ENCODE data around the gene TEX36.
"Not testable (repeated sequence)": the region's sequence is repeated elsewhere in the genome, so short reads cannot be mapped to it uniquely, and the experiment has no call there.

The TEX36 gene

DNA sequence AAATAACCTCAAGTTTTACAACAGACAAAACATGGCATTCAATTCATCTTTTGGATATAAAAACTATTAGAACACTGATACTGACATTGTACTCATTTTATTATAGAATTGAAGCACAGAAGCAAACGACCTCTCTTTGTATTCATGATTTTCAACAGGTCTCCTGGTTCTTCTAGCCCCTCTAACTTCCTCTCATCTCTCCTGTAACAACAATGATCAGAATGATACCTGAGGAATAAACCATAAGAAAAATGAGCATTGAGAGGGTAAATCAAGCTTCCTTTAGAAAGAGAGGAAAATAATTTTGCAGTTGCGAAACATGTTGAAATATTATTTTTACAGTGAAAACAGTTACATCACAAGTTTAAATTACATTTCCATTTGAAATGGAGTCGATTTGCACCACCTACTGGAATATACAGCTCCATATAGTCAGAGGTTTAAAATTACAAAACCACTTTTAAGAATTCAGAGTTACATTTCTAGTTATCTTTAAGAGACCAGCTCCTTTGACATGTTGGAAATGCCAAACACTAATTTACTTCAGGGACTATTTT lies 17.5 kb upstream of the TEX36 start:
- Histone ChIP-seq H2BK120ac (ENCODE audit: insufficient read depth, low read length, poor library complexity) (no peak overlapping the region), H3K9ac (ENCODE audit: low read length) (no peak overlapping the region), H3K4me2 (ENCODE audit: low read length) (no peak overlapping the region), H4K12ac (ENCODE audit: low read depth, low read length) (no peak overlapping the region), H3K79me2 (ENCODE audit: control insufficient read depth, insufficient read depth, low read length, poor library complexity) (no peaks in the 10 kb centered on the region), H4K8ac (ENCODE audit: low read depth, low read length) (no peak overlapping the region), H3K4me3 (ENCODE audit: low read depth, low read length) (no peak overlapping the region), H3K36me3 (ENCODE audit: control insufficient read depth in 1 of 2, insufficient read depth in 2 of 2, low read length in 2 of 2) (no peaks in the 10 kb centered on the region), H2AK5ac (ENCODE audit: low read length) (no peak overlapping the region), H2BK5ac (ENCODE audit: low read depth, low read length, poor library complexity) (no peak overlapping the region), H3K4ac (ENCODE audit: low read depth, low read length) (no peak overlapping the region), H3K14ac (ENCODE audit: low read length) (no peak overlapping the region), H3K23ac (ENCODE audit: low read length) (no peak overlapping the region), H3K27me3 (ENCODE audit: insufficient read depth, low read length) (no peaks in the 10 kb centered on the region), H4K91ac (ENCODE audit: low read depth, low read length) (no peak overlapping the region), H3K27ac (ENCODE audit: low read depth, low read length) (no peak overlapping the region), H2BK12ac (ENCODE audit: low read length) (no peak overlapping the region), H3K4me1 (ENCODE audit: control insufficient read depth in 1 of 2, insufficient read depth in 2 of 2, low read length in 2 of 2) (no peaks in the 10 kb centered on the region), H3K9me3 (ENCODE audit: insufficient read depth, low read depth, low read length) (no peaks in the 10 kb centered on the region), H3K18ac (ENCODE audit: low read length) (no peak overlapping the region), H3K79me1 (ENCODE audit: low read length) (no peaks in the 10 kb centered on the region), H2AFZ (ENCODE audit: insufficient read depth, low read length, poor library complexity) (no peak overlapping the region)
- WGBS (ENCODE audit: extremely low coverage, insufficient coverage, insufficient read length), result no CpG with 5 or more reads among the region's 3 CpGs
- no peak for DNase-seq

- no peak overlapping the region for H2BK5ac ChIP-seq (ENCODE audit: low read depth, low read length, poor library complexity)
- H2BK120ac ChIP-seq (ENCODE audit: insufficient read depth, low read length, poor library complexity), result no peak overlapping the region
- no peak overlapping the region for H2AK5ac ChIP-seq (ENCODE audit: low read length)
- no peak for DNase-seq
- no peak overlapping the region for H3K27ac ChIP-seq (ENCODE audit: low read depth, low read length)
- no peak overlapping the region for H3K23ac ChIP-seq (ENCODE audit: low read length)
- H4K91ac ChIP-seq (ENCODE audit: low read depth, low read length), result no peak overlapping the region
- no peak overlapping the region for H3K4me2 ChIP-seq (ENCODE audit: low read length)
- H3K27me3 ChIP-seq (ENCODE audit: insufficient read depth, low read length), result no peaks in the 10 kb centered on the region
- no peaks in the 10 kb centered on the region for H3K36me3 ChIP-seq (ENCODE audit: control insufficient read depth in 1 of 2, insufficient read depth in 2 of 2, low read length in 2 of 2)
- no peaks in the 10 kb centered on the region for H3K79me2 ChIP-seq (ENCODE audit: control insufficient read depth, insufficient read depth, low read length, poor library complexity)
- no peak overlapping the region for H3K14ac ChIP-seq (ENCODE audit: low read length)
- peaks cover 0 to 1% of the 10 kb centered on the region in 2 experiments for H3K4me1 ChIP-seq (ENCODE audit: control insufficient read depth in 1 of 2, insufficient read depth in 2 of 2, low read length in 2 of 2)
- no peak overlapping the region for H4K12ac ChIP-seq (ENCODE audit: low read depth, low read length)
- H3K4me3 ChIP-seq (ENCODE audit: low read depth, low read length), result no peak overlapping the region
- H4K8ac ChIP-seq (ENCODE audit: low read depth, low read length), result no peak overlapping the region
- no peaks in the 10 kb centered on the region for H3K79me1 ChIP-seq (ENCODE audit: low read length)
- WGBS (ENCODE audit: extremely low coverage, insufficient coverage, insufficient read length), result no CpG with 5 or more reads among the region's 6 CpGs
- H2BK12ac ChIP-seq (ENCODE audit: low read length), result no peak overlapping the region
- no peaks in the 10 kb centered on the region for H3K9me3 ChIP-seq (ENCODE audit: insufficient read depth, low read depth, low read length)
- no peak overlapping the region for H2AFZ ChIP-seq (ENCODE audit: insufficient read depth, low read length, poor library complexity)
- H3K9ac ChIP-seq (ENCODE audit: low read length), result no peak overlapping the region
- H3K18ac ChIP-seq (ENCODE audit: low read length), result no peak overlapping the region
- H3K4ac ChIP-seq (ENCODE audit: low read depth, low read length), result no peak overlapping the region
Measured at GRCh38 chr10:125699562-125700143, 16.7 kb upstream of the TEX36 start.

DNA sequence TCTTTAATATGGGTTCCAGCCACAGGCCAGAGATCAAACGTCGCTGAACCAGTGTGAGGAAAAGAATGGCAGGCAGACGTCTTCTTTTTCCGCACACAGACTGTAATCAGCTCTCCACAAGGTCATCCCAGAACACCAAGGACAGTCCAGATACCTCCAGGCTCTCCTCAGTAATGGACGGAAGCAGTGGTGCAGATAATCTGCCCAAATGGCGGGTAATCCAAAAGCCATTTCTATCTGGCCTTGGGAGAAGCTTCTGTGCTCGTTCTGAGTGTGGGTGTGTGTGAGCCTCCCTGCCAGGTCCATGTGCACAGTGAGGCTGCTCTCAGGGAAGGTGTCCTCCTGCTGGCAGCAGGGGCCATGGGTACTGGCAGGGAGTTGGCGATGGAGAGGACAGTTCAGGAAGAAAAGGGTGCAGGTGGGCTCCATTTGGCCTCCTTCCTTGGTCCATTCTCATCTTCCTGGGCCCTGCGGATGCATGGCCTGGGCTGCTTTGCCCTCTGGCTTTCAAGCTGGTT lies 15.6 kb upstream of the TEX36 start:
- Histone ChIP-seq H4K8ac (ENCODE audit: low read depth, low read length) (no peak overlapping the region), H3K27me3 (ENCODE audit: insufficient read depth, low read length) (no peaks in the 10 kb centered on the region), H4K91ac (ENCODE audit: low read depth, low read length) (no peak overlapping the region), H3K4me2 (ENCODE audit: low read length) (no peak overlapping the region), H4K12ac (ENCODE audit: low read depth, low read length) (no peak overlapping the region), H3K4me3 (ENCODE audit: low read depth, low read length) (no peak overlapping the region), H3K9me3 (ENCODE audit: insufficient read depth, low read depth, low read length) (no peaks in the 10 kb centered on the region), H2BK12ac (ENCODE audit: low read length) (no peak overlapping the region), H2BK5ac (ENCODE audit: low read depth, low read length, poor library complexity) (no peak overlapping the region), H3K36me3 (ENCODE audit: control insufficient read depth in 1 of 2, insufficient read depth in 2 of 2, low read length in 2 of 2) (no peaks in the 10 kb centered on the region), H3K14ac (ENCODE audit: low read length) (no peak overlapping the region), H2AFZ (ENCODE audit: insufficient read depth, low read length, poor library complexity) (no peak overlapping the region), H3K79me1 (ENCODE audit: low read length) (no peaks in the 10 kb centered on the region), H2AK5ac (ENCODE audit: low read length) (no peak overlapping the region), H3K27ac (ENCODE audit: low read depth, low read length) (no peak overlapping the region), H2BK120ac (ENCODE audit: insufficient read depth, low read length, poor library complexity) (no peak overlapping the region), H3K9ac (ENCODE audit: low read length) (no peak overlapping the region), H3K4ac (ENCODE audit: low read depth, low read length) (no peak overlapping the region), H3K4me1 (ENCODE audit: control insufficient read depth in 1 of 2, insufficient read depth in 2 of 2, low read length in 2 of 2) (peaks cover 0 to 4% of the 10 kb centered on the region in 2 experiments), H3K18ac (ENCODE audit: low read length) (no peak overlapping the region), H3K23ac (ENCODE audit: low read length) (no peak overlapping the region), H3K79me2 (ENCODE audit: control insufficient read depth, insufficient read depth, low read length, poor library complexity) (no peaks in the 10 kb centered on the region)
- no peak for DNase-seq
- no CpG with 5 or more reads among the region's 9 CpGs for WGBS (ENCODE audit: extremely low coverage, insufficient coverage, insufficient read length)

DNA sequence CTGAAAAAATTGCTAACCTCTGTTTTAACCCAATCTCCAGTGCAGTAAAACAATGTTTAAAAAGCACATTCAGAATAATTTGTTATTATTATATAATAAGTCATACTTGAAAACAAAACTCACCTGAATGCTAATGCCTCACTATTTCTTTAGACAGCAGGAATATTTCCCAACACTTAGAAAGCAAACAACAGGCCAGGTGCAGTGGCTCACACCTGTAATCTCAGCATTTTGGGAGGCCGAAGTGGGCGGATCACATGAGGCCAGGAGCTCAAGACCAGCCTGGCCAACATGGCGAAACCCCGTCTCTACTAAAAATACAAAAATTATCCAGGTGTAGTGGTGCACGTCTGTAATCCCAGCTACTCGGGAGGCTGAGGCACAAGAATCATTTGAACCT lies 13.9 kb upstream of the TEX36 start:
- H4K91ac ChIP-seq (ENCODE audit: low read depth, low read length); H3K23ac ChIP-seq (ENCODE audit: low read length); H2AK5ac ChIP-seq (ENCODE audit: low read length); H2BK12ac ChIP-seq (ENCODE audit: low read length); H3K27me3 ChIP-seq (ENCODE audit: insufficient read depth, low read length); H2AFZ ChIP-seq (ENCODE audit: insufficient read depth, low read length, poor library complexity); H3K9ac ChIP-seq (ENCODE audit: low read length); H3K4me2 ChIP-seq (ENCODE audit: low read length); DNase-seq; H4K12ac ChIP-seq (ENCODE audit: low read depth, low read length); H3K4ac ChIP-seq (ENCODE audit: low read depth, low read length); H3K27ac ChIP-seq (ENCODE audit: low read depth, low read length); H3K18ac ChIP-seq (ENCODE audit: low read length); H3K4me3 ChIP-seq (ENCODE audit: low read depth, low read length); H2BK5ac ChIP-seq (ENCODE audit: low read depth, low read length, poor library complexity); H3K14ac ChIP-seq (ENCODE audit: low read length); H3K79me2 ChIP-seq (ENCODE audit: control insufficient read depth, insufficient read depth, low read length, poor library complexity); H3K79me1 ChIP-seq (ENCODE audit: low read length); H2BK120ac ChIP-seq (ENCODE audit: insufficient read depth, low read length, poor library complexity); H3K9me3 ChIP-seq (ENCODE audit: insufficient read depth, low read depth, low read length); H3K4me1 ChIP-seq (ENCODE audit: control insufficient read depth in 1 of 2, insufficient read depth in 2 of 2, low read length in 2 of 2); H4K8ac ChIP-seq (ENCODE audit: low read depth, low read length); H3K36me3 ChIP-seq (ENCODE audit: control insufficient read depth in 1 of 2, insufficient read depth in 2 of 2, low read length in 2 of 2): not testable (repeated sequence)
- no CpG with 5 or more reads among the region's 6 CpGs for WGBS (ENCODE audit: extremely low coverage, insufficient coverage, insufficient read length)
